GM18526 (cell line): ENCODE measurements around the gene DHCR24.

Experiments
- POLR2A ChIP-seq: IDR thresholded peaks from 3 replicates; pipeline ENCODE4 v1.6.1; 2011; ENCODE audit not compliant: insufficient read length; ENCODE audit errors: extremely low read depth

DHCR24 gene

GRCh38 chr1:54874079-54874830, 12.7 kb downstream of the DHCR24 start:
- TF ChIP-seq POLR2A, result no peak

- TF ChIP-seq POLR2A, result no peak
Measured at GRCh38 chr1:54872036-54872331, 15.0 kb downstream of the DHCR24 start.

- TF ChIP-seq POLR2A, result no peak
Measured at GRCh38 chr1:54871275-54872035, 15.5 kb downstream of the DHCR24 start.

- TF ChIP-seq POLR2A, result no peak
Measured at GRCh38 chr1:54870869-54871268, 16.1 kb downstream of the DHCR24 start.

GRCh38 chr1:54869173-54869851, 17.7 kb downstream of the DHCR24 start:
- TF ChIP-seq POLR2A, result no peak

- no peak for TF ChIP-seq POLR2A
Measured at GRCh38 chr1:54867717-54868057, 19.3 kb downstream of the DHCR24 start.

- TF ChIP-seq POLR2A, result no peak
Measured at GRCh38 chr1:54866801-54867716, 19.9 kb downstream of the DHCR24 start.

GRCh38 chr1:54865238-54866073, 21.5 kb downstream of the DHCR24 start:
- TF ChIP-seq POLR2A, result no peak

GRCh38 chr1:54864460-54865208, 22.4 kb downstream of the DHCR24 start:
- no peak for TF ChIP-seq POLR2A

- TF ChIP-seq POLR2A, result no peak
Measured at GRCh38 chr1:54863267-54863665, 23.7 kb downstream of the DHCR24 start.

GRCh38 chr1:54861070-54861761, 25.8 kb downstream of the DHCR24 start:
- TF ChIP-seq POLR2A, result no peak

- no peak for TF ChIP-seq POLR2A
Measured at GRCh38 chr1:54859700-54860391, 27.1 kb downstream of the DHCR24 start.
